H1 (cell line): ENCODE results near the gene OLAH. TPM values are rescaled to one million over a fixed set of nuclear protein-coding genes. Genes with fewer than 3 reads are reported as not detected.

Source experiments
- CTCF ChIA-PET: fragments of 300-600 bp; sonication (Branson Sonifier 250); formaldehyde crosslinking; loops from one replicate; lab custom pipeline; 2021; ENCODE audit not compliant: partially characterized antibody; lab: Charles Lee
- POLR2A ChIA-PET: fragments of 300-600 bp; sonication (Branson Sonifier 250); formaldehyde crosslinking; loops from one replicate; lab custom pipeline; 2021; ENCODE audit warnings: inconsistent platforms; ENCODE audit not compliant: partially characterized antibody; lab: Charles Lee
- DNase-seq, 2 experiments: peaks; one replicate each; pipeline versions ENCODE4 v3.0.0 to v3.0.0-alpha.2; 2010 to 2022; ENCODE audit warnings: low spot score in 2 of 2, low read depth in 1 of 2, mixed read lengths in 1 of 2
- FAIRE-seq: peaks from 2 replicates; lab custom pipeline; 2011; peaks lifted over from hg19 to GRCh38; lab: Jason Lieb, UNC
- H2AFZ ChIP-seq: 2 replicates; pipeline ENCODE4 v1.8.1; 2012; ENCODE audit warnings: low read length, inconsistent platforms
- H2AK5ac ChIP-seq: 2 replicates; pipeline ENCODE4 v1.6.1; 2013; ENCODE audit warnings: low read depth, low read length
- H2BK120ac ChIP-seq: replicated peaks from 2 replicates; pipeline ENCODE3; 2013; ENCODE audit warnings: low read depth, low read length, inconsistent platforms
- H2BK12ac ChIP-seq: 2 replicates; pipeline ENCODE4 v1.6.1; 2013; ENCODE audit warnings: low read depth, low read length
- H2BK15ac ChIP-seq: 2 replicates; pipeline ENCODE4 v1.6.1; 2013; ENCODE audit warnings: low read length
- H2BK20ac ChIP-seq: 2 replicates; pipeline ENCODE4 v1.6.1; 2013; ENCODE audit warnings: low read length
- H2BK5ac ChIP-seq: 2 replicates; pipeline ENCODE4 v1.6.1; 2013; ENCODE audit warnings: low read depth, low read length
- H3K14ac ChIP-seq: 2 replicates; pipeline ENCODE4 v1.6.1; 2013; ENCODE audit warnings: inconsistent platforms; ENCODE audit not compliant: insufficient read length
- H3K18ac ChIP-seq: 2 replicates; pipeline ENCODE4 v1.6.1; 2013; ENCODE audit warnings: low read length; ENCODE audit errors: extremely low read depth
- H3K23ac ChIP-seq: 2 replicates; pipeline ENCODE4 v1.6.1; 2013; ENCODE audit warnings: inconsistent platforms; ENCODE audit not compliant: insufficient read length
- H3K23me2 ChIP-seq: 2 replicates; pipeline ENCODE4 v1.6.1; 2013; ENCODE audit warnings: low read depth, low read length
- H3K27ac ChIP-seq: 2 replicates; pipeline ENCODE4 v1.6.1; 2011; ENCODE audit warnings: low read depth, low read length, inconsistent platforms
- H3K27me3 ChIP-seq, 4 experiments: replicated peaks in 1 of 4; 1 replicate in 1 of 4; 2 replicates in 3 of 4; pipeline versions ENCODE4 v1.6.1 to v1.8.1; 2011 to 2013; ENCODE audit warnings: low read length in 3 of 4, mild to moderate bottlenecking in 3 of 4, inconsistent platforms in 2 of 4, mixed read lengths in 2 of 4, moderate library complexity in 1 of 4; ENCODE audit not compliant: control insufficient read depth in 3 of 4, insufficient read depth in 3 of 4; ENCODE audit errors: extremely low read depth in 1 of 4
- H3K36me3 ChIP-seq, 4 experiments: 2 replicates each; pipeline versions ENCODE4 v1.6.1 to v1.8.1; 2011 to 2013; ENCODE audit warnings: mild to moderate bottlenecking in 4 of 4, low read length in 3 of 4, moderate library complexity in 2 of 4, control low read depth in 1 of 4, inconsistent platforms in 1 of 4; ENCODE audit not compliant: insufficient read depth in 4 of 4, control insufficient read depth in 2 of 4
- H3K4ac ChIP-seq: replicated peaks from 2 replicates; pipeline ENCODE3; 2013; ENCODE audit warnings: low read length, low read depth, mixed read lengths, inconsistent platforms; ENCODE audit not compliant: insufficient read length
- H3K4me1 ChIP-seq, 4 experiments: replicated peaks in 1 of 4; 1 replicate in 1 of 4; 2 replicates in 3 of 4; pipeline versions ENCODE4 v1.6.1 to v1.8.1; 2011 to 2013; ENCODE audit warnings: low read length in 3 of 4, inconsistent platforms in 2 of 4, mixed read lengths in 1 of 4; ENCODE audit not compliant: insufficient read depth in 4 of 4, control insufficient read depth in 3 of 4
- H3K4me2 ChIP-seq, 2 experiments: 2 replicates each; pipeline versions ENCODE4 v1.6.1 to v1.8.1; 2011 to 2013; ENCODE audit warnings: low read depth in 2 of 2, low read length in 2 of 2, control low read depth in 1 of 2, inconsistent platforms in 1 of 2, mild to moderate bottlenecking in 1 of 2; ENCODE audit not compliant: insufficient read depth in 1 of 2
- H3K4me3 ChIP-seq, 4 experiments: fragments of 200-600, 300-600 bp in 1 of 4; sonication (generic), shearing (Covaris generic), sonication (Bioruptor Twin) in 1 of 4; 2 replicates each; pipeline versions ENCODE4 v1.5.1 to v1.8.1; 2011 to 2016; ENCODE audit warnings: low read length in 4 of 4, low read depth in 3 of 4, control low read depth in 2 of 4, inconsistent platforms in 2 of 4, mild to moderate bottlenecking in 2 of 4, mixed read lengths in 1 of 4, moderate library complexity in 1 of 4; ENCODE audit not compliant: insufficient read depth in 2 of 4; ENCODE audit errors: extremely low read depth in 1 of 4
- H3K56ac ChIP-seq: replicated peaks from 2 replicates; pipeline ENCODE3; 2013; ENCODE audit warnings: low read depth, mild to moderate bottlenecking, mixed read lengths, low read length, inconsistent platforms; ENCODE audit not compliant: insufficient read length
- H3K79me1 ChIP-seq: 2 replicates; pipeline ENCODE4 v1.6.1; 2013; ENCODE audit warnings: low read depth, low read length, control low read depth
- H3K79me2 ChIP-seq, 2 experiments: 2 replicates each; pipeline versions ENCODE4 v1.6.1 to v1.8.1; 2012 to 2013; ENCODE audit warnings: low read length in 2 of 2, mild to moderate bottlenecking in 2 of 2, inconsistent platforms in 1 of 2; ENCODE audit not compliant: insufficient read depth in 2 of 2, control insufficient read depth in 1 of 2
- H3K9ac ChIP-seq, 4 experiments: replicated peaks in 1 of 4; 1 replicate in 1 of 4; 2 replicates in 3 of 4; pipeline versions ENCODE4 v1.6.1 to v1.8.1; 2011 to 2013; ENCODE audit warnings: low read depth in 3 of 4, low read length in 3 of 4, control low read depth in 2 of 4, mild to moderate bottlenecking in 2 of 4, moderate library complexity in 2 of 4, inconsistent platforms in 1 of 4; ENCODE audit errors: extremely low read depth in 1 of 4
- H3K9me3 ChIP-seq, 2 experiments: 2 replicates each; pipeline versions ENCODE4 v1.6.1 to v1.8.1; 2012 to 2013; ENCODE audit warnings: mild to moderate bottlenecking in 2 of 2, moderate library complexity in 2 of 2, control low read depth in 1 of 2, inconsistent platforms in 1 of 2, low read depth in 1 of 2, low read length in 1 of 2, mixed read lengths in 1 of 2; ENCODE audit not compliant: insufficient read depth in 2 of 2
- H4K20me1 ChIP-seq, 2 experiments: replicated peaks in 1 of 2; 2 replicates each; pipeline versions ENCODE3 to v1.8.1; 2011 to 2013; ENCODE audit warnings: inconsistent platforms in 2 of 2, low read length in 2 of 2, mild to moderate bottlenecking in 1 of 2; ENCODE audit not compliant: insufficient read depth in 2 of 2, control insufficient read depth in 1 of 2
- H4K5ac ChIP-seq: 2 replicates; pipeline ENCODE4 v1.6.1; 2013; ENCODE audit warnings: low read length, low read depth, mixed read lengths, inconsistent platforms; ENCODE audit not compliant: insufficient read length
- H4K8ac ChIP-seq: 2 replicates; pipeline ENCODE4 v1.8.0; 2013; ENCODE audit warnings: mild to moderate bottlenecking, moderate library complexity, low read length, inconsistent platforms; ENCODE audit not compliant: insufficient read depth; ENCODE audit errors: extremely low read depth
- H4K91ac ChIP-seq: replicated peaks from 2 replicates; pipeline ENCODE3; 2013; ENCODE audit warnings: low read length, mixed read lengths, inconsistent platforms; ENCODE audit not compliant: insufficient read length
- ATF3 ChIP-seq: IDR thresholded peaks from 2 replicates; pipeline ENCODE4 v1.6.1; 2011; ENCODE audit warnings: low read depth, mild to moderate bottlenecking, low read length; ENCODE audit not compliant: insufficient read depth
- CBX5 ChIP-seq: fragments of 300-800, 300-1000 bp; sonication (generic); IDR thresholded peaks from 2 replicates; pipeline ENCODE4 v1.7.1; 2016; ENCODE audit warnings: antibody characterized with exemption, low read length, low read depth
- CTBP2 ChIP-seq: IDR thresholded peaks from 2 replicates; pipeline ENCODE4 v1.7.0; 2011; ENCODE audit warnings: borderline replicate concordance, mild to moderate bottlenecking, moderate library complexity, mixed read lengths, low read length; ENCODE audit not compliant: insufficient read depth, insufficient read length
- EP300 ChIP-seq, 2 experiments: IDR thresholded peaks; 1 replicate in 1 of 2; 2 replicates in 1 of 2; pipeline ENCODE4 v1.6.1; 2011 to 2012; ENCODE audit warnings: low read depth in 2 of 2, low read length in 2 of 2, mild to moderate bottlenecking in 2 of 2, borderline replicate concordance in 1 of 2, inconsistent platforms in 1 of 2, moderate library complexity in 1 of 2
- FOSL1 ChIP-seq: IDR thresholded peaks from 2 replicates; pipeline ENCODE4 v1.6.1; 2011; ENCODE audit warnings: mild to moderate bottlenecking, low read depth, low read length, moderate library complexity; ENCODE audit not compliant: insufficient read depth
- KDM4A ChIP-seq: IDR thresholded peaks from one replicate; pipeline ENCODE4 v1.7.1; 2012; ENCODE audit warnings: low read depth, mild to moderate bottlenecking, moderate library complexity, low read length, inconsistent platforms; ENCODE audit not compliant: severe bottlenecking
- KDM5A ChIP-seq: fragments of 200-600 bp; IDR thresholded peaks from 2 replicates; pipeline ENCODE4 v1.7.1; 2012; ENCODE audit warnings: mild to moderate bottlenecking, low read length, inconsistent platforms, mixed read lengths
- MAFK ChIP-seq: IDR thresholded peaks from 2 replicates; pipeline ENCODE4 v1.6.1; 2012; ENCODE audit warnings: low read depth, mild to moderate bottlenecking, improper control_type of control experiment, low read length
- MAX ChIP-seq: IDR thresholded peaks from 2 replicates; pipeline ENCODE4 v1.6.1; 2012; ENCODE audit warnings: inconsistent platforms
- POLR2A ChIP-seq, 2 experiments: IDR thresholded peaks; 1 replicate in 1 of 2; 2 replicates in 1 of 2; pipeline ENCODE4 v1.6.1; 2011; ENCODE audit warnings: low read depth in 2 of 2, low read length in 2 of 2, mild to moderate bottlenecking in 2 of 2; ENCODE audit errors: control extremely low read depth in 1 of 2
- TAF7 ChIP-seq: optimal IDR thresholded peaks from 2 replicates; pipeline ENCODE3; 2011; ENCODE audit warnings: low read depth, mild to moderate bottlenecking, inconsistent platforms, low read length, moderate library complexity, borderline replicate concordance
- TBP ChIP-seq: IDR thresholded peaks from 2 replicates; pipeline ENCODE4 v1.6.1; 2011; ENCODE audit warnings: low read depth, low read length, improper control_type of control experiment
- WGBS, 2 experiments: shearing (Covaris generic) in 1 of 2; methylation state at CpG; one replicate each; pipeline versions ENCODE4 v1.1.6 to v1.1.7; 2013 to 2015; ENCODE audit warnings: low lambda C conversion rate in 2 of 2, mixed read lengths in 2 of 2, inconsistent platforms in 1 of 2, low coverage in 1 of 2, missing lambda C conversion rate in 1 of 2; ENCODE audit not compliant: insufficient replicate concordance in 2 of 2, insufficient coverage in 1 of 2, insufficient read length in 1 of 2; ENCODE audit errors: extremely low coverage in 1 of 2, missing lambda C conversion rate in 1 of 2; 5-methylcytosine and 5-hydroxymethylcytosine counted together
- polyA plus RNA-seq, 7 experiments: library from polyadenylated mRNA; depleted of rRNA in 3 of 7; stranded (reverse) in 5 of 7; unstranded in 2 of 7; fragments of >200 nt in 5 of 7; fragments of 200-250 nt in 2 of 7; gene quantifications; 1 replicate in 5 of 7; 2 replicates in 1 of 7; 4 replicates in 1 of 7; pipeline versions ENCODE4 v1.2.1 to v1.2.3, GENCODE V29; 2011 to 2013; ENCODE audit warnings: missing spikeins in 2 of 7, mixed read lengths in 2 of 7
- total RNA-seq: library from RNA; stranded (reverse); fragmentation: NEBNext Ultra II Directional; extraction: Animal tissue kit (Norgen Biotek cat#: 25700); gene quantifications from 2 replicates; pipeline ENCODE4 v1.2.1, GENCODE V29; 2021

OLAH gene
- total and polyA plus RNA-seq, 2 of the 8 experiments (the other 6 are each of a cell fraction or from before 2014, with no cell fraction given): not detected

GRCh38 chr10:15075421-15075820 is 31.7 kb downstream of the OLAH start:
- no peak overlapping the region for H2BK20ac ChIP-seq
- H2BK12ac ChIP-seq: no peak overlapping the region
- no peak overlapping the region for H3K4ac ChIP-seq
- H4K20me1 ChIP-seq: no peaks in the 10 kb centered on the region
- no peaks in the 10 kb centered on the region for H3K27me3 ChIP-seq
- H4K5ac ChIP-seq: no peak overlapping the region
- 89% methylated on average over 3 of the region's 3 CpGs; no CpG with 5 or more reads in 1 of the 2 experiments for WGBS, 2 experiments
- no peak overlapping the region for H3K27ac ChIP-seq
- H3K23ac ChIP-seq: no peak overlapping the region
- H3K14ac ChIP-seq: no peak overlapping the region
- no peak overlapping the region for H2AFZ ChIP-seq
- no peaks in the 10 kb centered on the region for H3K79me2 ChIP-seq
- no peak overlapping the region for H2BK120ac ChIP-seq
- no peaks in the 10 kb centered on the region for H3K23me2 ChIP-seq
- POLR2A ChIA-PET: interaction anchor here (0.6 kb wide), 1 partner anchor 9 kb away, joined by 3 read pairs; no protein-coding TSS in a partner anchor
- H4K8ac ChIP-seq: no peak overlapping the region
- no peak overlapping the region for H2BK5ac ChIP-seq
- no peak overlapping the region for H2BK15ac ChIP-seq
- CTCF ChIA-PET: no interaction called here
- no peak overlapping the region for H4K91ac ChIP-seq
- H3K18ac ChIP-seq: no peak overlapping the region
- no peak overlapping the region for H3K4me2 ChIP-seq
- no peaks in the 10 kb centered on the region for H3K4me1 ChIP-seq
- H3K79me1 ChIP-seq: no peaks in the 10 kb centered on the region
- FAIRE-seq (no peak), DNase-seq (no peak)
- H3K56ac ChIP-seq: no peak overlapping the region
- no peak overlapping the region for H3K9ac ChIP-seq
- H3K4me3 ChIP-seq: no peak overlapping the region
- no peak overlapping the region for H2AK5ac ChIP-seq
- peaks cover 18 to 23% of the 10 kb centered on the region in 2 experiments for H3K9me3 ChIP-seq
- H3K36me3 ChIP-seq: peaks cover 0 to 9% (median 3%) of the 10 kb centered on the region in 4 experiments; a peak in 4 of 8 replicates
- no peak for TF ChIP-seq MAFK
- TF ChIP-seq FOSL1: no peak
- TF ChIP-seq TAF7: no peak
- TF ChIP-seq KDM4A: no peak
- no peak for TF ChIP-seq TBP
- no peak for TF ChIP-seq CTBP2
- no peak for TF ChIP-seq POLR2A (IDR thresholded peaks at IDR 0.05; ENCODE audit: control extremely low read depth in 1 of 2, low read depth in 2 of 2, low read length in 2 of 2)
- no peak for TF ChIP-seq CBX5
- no peak for TF ChIP-seq KDM5A
- no peak for TF ChIP-seq EP300 (IDR thresholded peaks at IDR 0.05; ENCODE audit: borderline replicate concordance in 1 of 2, low read depth in 2 of 2, low read length in 2 of 2)
- TF ChIP-seq MAX: no peak
- TF ChIP-seq ATF3: no peak
